HEK293 (cell line): Measurements from ENCODE around the gene PEX26.

ENCODE experiments used
- CTCF ChIA-PET: fragments of 350-600 bp; formaldehyde crosslinking; extraction: SDS; loops from one replicate; lab custom pipeline; 2021; ENCODE audit warnings: antibody characterized with exemption; lab: Yijun Ruan, JAX
- POLR2A ChIA-PET: fragments of 300-600 bp; formaldehyde crosslinking; extraction: SDS; loops from one replicate; lab custom pipeline; 2020; ENCODE audit warnings: antibody characterized with exemption, inconsistent platforms; lab: Yijun Ruan, JAX
- H3K27ac ChIP-seq: fragments of 200-500 bp; sonication (Bioruptor generic); 2 replicates; pipeline ENCODE4 v1.5.1; 2014; ENCODE audit warnings: low read depth, low read length, control low read depth, inconsistent platforms; ENCODE audit errors: extremely low read depth
- H3K36me3 ChIP-seq, 2 experiments: fragments of 200-500 bp in 1 of 2; sonication (Bioruptor generic) in 1 of 2; 1 replicate in 1 of 2; 2 replicates in 1 of 2; pipeline ENCODE4 v1.5.1; 2014 to 2017; ENCODE audit warnings: inconsistent platforms in 2 of 2, low read length in 2 of 2; ENCODE audit not compliant: control insufficient read depth in 2 of 2, insufficient read depth in 1 of 2
- H3K4me1 ChIP-seq: fragments of 200-500 bp; sonication (Bioruptor generic); 2 replicates; pipeline ENCODE4 v1.5.1; 2014; ENCODE audit warnings: mild to moderate bottlenecking, low read length, inconsistent platforms; ENCODE audit not compliant: control insufficient read depth, insufficient read depth
- H3K4me3 ChIP-seq: 2 replicates; pipeline ENCODE4 v1.5.1; 2011; ENCODE audit warnings: low read depth, mild to moderate bottlenecking, control low read depth, low read length, moderate library complexity
- H3K9me3 ChIP-seq: fragments of 200-500 bp; sonication (Bioruptor generic); 2 replicates; pipeline ENCODE4 v1.5.1; 2014; ENCODE audit warnings: low read depth, low read length, inconsistent platforms; ENCODE audit not compliant: control insufficient read depth, insufficient read depth
- BCL11A ChIP-seq: fragments of 450-650 bp; formaldehyde crosslinking; IDR thresholded peaks from 2 replicates; pipeline ENCODE4 v1.5.1; 2016; ENCODE audit warnings: low read depth, missing biosample characterization, missing genetic modification characterization
- KLF10 ChIP-seq: fragments of 450-650 bp; IDR thresholded peaks from 2 replicates; pipeline ENCODE4 v1.5.1; 2018; ENCODE audit warnings: missing biosample characterization, mild to moderate bottlenecking, missing genetic modification characterization
- SCRT2 ChIP-seq: fragments of 450-650 bp; formaldehyde crosslinking; IDR thresholded peaks from 2 replicates; pipeline ENCODE4 v1.5.1; 2016; ENCODE audit warnings: missing biosample characterization, missing genetic modification characterization
- SP7 ChIP-seq: fragments of 450-650 bp; formaldehyde crosslinking; IDR thresholded peaks from 2 replicates; pipeline ENCODE4 v1.5.1; 2016; ENCODE audit warnings: missing biosample characterization, missing genetic modification characterization
- ZBTB11 ChIP-seq: fragments of 450-650 bp; formaldehyde crosslinking; conservative IDR thresholded peaks from 2 replicates; pipeline ENCODE4 v1.5.1; 2016; ENCODE audit warnings: low read depth, missing biosample characterization, missing genetic modification characterization
- ZBTB21 ChIP-seq: fragments of 450-650 bp; formaldehyde crosslinking; IDR thresholded peaks from 2 replicates; pipeline ENCODE4 v1.5.1; 2017; ENCODE audit warnings: missing biosample characterization, missing genetic modification characterization
- ZNF157 ChIP-seq: fragments of 450-650 bp; formaldehyde crosslinking; IDR thresholded peaks from 2 replicates; pipeline ENCODE4 v1.5.1; 2016; ENCODE audit warnings: missing biosample characterization, missing genetic modification characterization
- ZNF274 ChIP-seq, 2 experiments: fragments of 200-500 bp in 1 of 2; fragments of 450-650 bp in 1 of 2; sonication (Bioruptor generic) in 1 of 2; formaldehyde crosslinking in 1 of 2; IDR thresholded peaks; 2 replicates each; pipeline versions ENCODE4 v1.5.1 to v1.6.1; 2014 to 2016; ENCODE audit warnings: borderline replicate concordance in 1 of 2, inconsistent platforms in 1 of 2, low read length in 1 of 2, missing biosample characterization in 1 of 2, missing genetic modification characterization in 1 of 2
- ZNF324 ChIP-seq: fragments of 450-650 bp; formaldehyde crosslinking; IDR thresholded peaks from 2 replicates; pipeline ENCODE4 v1.5.1; 2016; ENCODE audit warnings: missing biosample characterization, missing genetic modification characterization
- ZNF350 ChIP-seq: fragments of 450-650 bp; formaldehyde crosslinking; IDR thresholded peaks from 2 replicates; pipeline ENCODE4 v1.5.0; 2017; ENCODE audit warnings: missing biosample characterization, mild to moderate bottlenecking, missing genetic modification characterization
- ZNF416 ChIP-seq: fragments of 450-650 bp; formaldehyde crosslinking; IDR thresholded peaks from 2 replicates; pipeline ENCODE4 v1.5.1; 2016; ENCODE audit warnings: missing biosample characterization, missing genetic modification characterization
- ZNF433 ChIP-seq: fragments of 450-650 bp; formaldehyde crosslinking; IDR thresholded peaks from 2 replicates; pipeline ENCODE4 v1.5.1; 2016; ENCODE audit warnings: missing biosample characterization, missing genetic modification characterization, low read depth
- ZNF488 ChIP-seq: fragments of 450-650 bp; formaldehyde crosslinking; IDR thresholded peaks from 2 replicates; pipeline ENCODE4 v1.5.1; 2016; ENCODE audit warnings: missing biosample characterization, missing genetic modification characterization
- ZNF544 ChIP-seq: fragments of 450-650 bp; formaldehyde crosslinking; IDR thresholded peaks from 2 replicates; pipeline ENCODE4 v1.5.0; 2017; ENCODE audit warnings: missing biosample characterization, missing genetic modification characterization
- ZNF645 ChIP-seq: fragments of 450-650 bp; formaldehyde crosslinking; IDR thresholded peaks from 2 replicates; pipeline ENCODE4; 2016; ENCODE audit warnings: missing biosample characterization, missing genetic modification characterization
- ZNF664 ChIP-seq: fragments of 450-650 bp; formaldehyde crosslinking; IDR thresholded peaks from 2 replicates; pipeline ENCODE4 v1.5.1; 2016; ENCODE audit warnings: missing biosample characterization, missing genetic modification characterization
- ZNF707 ChIP-seq: fragments of 450-650 bp; formaldehyde crosslinking; IDR thresholded peaks from 2 replicates; pipeline ENCODE4 v1.5.1; 2016; ENCODE audit warnings: missing biosample characterization, missing genetic modification characterization
- ZSCAN5A ChIP-seq: fragments of 450-650 bp; formaldehyde crosslinking; IDR thresholded peaks from 2 replicates; pipeline ENCODE4 v1.5.1; 2016; ENCODE audit warnings: missing biosample characterization, missing genetic modification characterization

PEX26 gene

GRCh38 chr22:18048041-18048440 lies 29.7 kb upstream of the PEX26 start:
- Histone ChIP-seq H3K9me3 (no peaks in the 10 kb centered on the region), H3K36me3 (no peaks in the 10 kb centered on the region), H3K4me1 (no peaks in the 10 kb centered on the region), H3K4me3 (no peak overlapping the region), H3K27ac (no peak overlapping the region)
- TF ChIP-seq ZNF324 (no peak), ZBTB21 (no peak), ZNF433 (tag by site-specific recombination) (no peak), ZSCAN5A (tag by site-specific recombination) (no peak), ZNF707 (tag by site-specific recombination) (no peak), ZBTB11 (tag by site-specific recombination) (no peak), ZNF664 (tag by site-specific recombination) (no peak), SCRT2 (tag by site-specific recombination) (no peak), ZNF350 (no peak), ZNF157 (tag by site-specific recombination) (no peak), ZNF416 (tag by site-specific recombination) (no peak), ZNF274 (IDR thresholded peaks at IDR 0.05; ENCODE audit: low read length) (no peak), ZNF274 (tag by site-specific recombination; IDR thresholded peaks at IDR 0.05; ENCODE audit: borderline replicate concordance) (no peak), ZNF488 (tag by site-specific recombination) (no peak), BCL11A (no peak), KLF10 (tag by site-specific recombination) (no peak), ZNF544 (tag by site-specific recombination) (no peak), SP7 (tag by site-specific recombination) (no peak)
- POLR2A ChIA-PET, result interaction anchor here (0.6 kb wide), 1 partner anchor 12 kb away, joined by 7 read pairs; no protein-coding TSS in a partner anchor
- CTCF ChIA-PET, result no interaction called here

GRCh38 chr22:18048441-18048898 lies 29.3 kb upstream of the PEX26 start:
- Histone ChIP-seq H3K9me3 (no peaks in the 10 kb centered on the region), H3K4me3 (no peak overlapping the region), H3K27ac (no peak overlapping the region), H3K4me1 (no peaks in the 10 kb centered on the region), H3K36me3 (no peaks in the 10 kb centered on the region)
- TF ChIP-seq SP7 (tag by site-specific recombination), result no peak
- no peak for TF ChIP-seq ZNF645 (tag by site-specific recombination)
- POLR2A ChIA-PET, result interaction anchor here (0.6 kb wide), 1 partner anchor 13 kb away, joined by 7 read pairs; no protein-coding TSS in a partner anchor
- CTCF ChIA-PET, result no interaction called here
